Bronchial epithelial cell (primary cell): ENCODE measurements around the gene POT1. TPM values are rescaled to one million over a fixed set of nuclear protein-coding genes. Genes with fewer than 3 reads are reported as not detected.

Source experiments
- DNase-seq: peaks from one replicate; pipeline ENCODE4 v3.0.0-alpha.2; 2010; ENCODE audit warnings: low read depth
- FAIRE-seq: peaks from 2 replicates; lab custom pipeline; 2011; peaks lifted over from hg19 to GRCh38; lab: Jason Lieb, UNC
- H3K27me3 ChIP-seq: 2 replicates; pipeline ENCODE4 v1.5.1; 2011; ENCODE audit warnings: low read length; ENCODE audit not compliant: control insufficient read depth, insufficient read depth
- H3K36me3 ChIP-seq: 2 replicates; pipeline ENCODE4 v1.5.1; 2011; ENCODE audit warnings: low read length; ENCODE audit not compliant: control insufficient read depth, insufficient read depth
- H3K4me3 ChIP-seq: 2 replicates; pipeline ENCODE4 v1.5.1; 2011; ENCODE audit warnings: mild to moderate bottlenecking, low read depth, low read length, control low read depth
- total RNA-seq: library from RNA; depleted of rRNA; stranded (reverse); fragments of >200 nt; gene quantifications from 2 replicates; pipeline ENCODE4 v1.2.1, GENCODE V29; 2014
- TF ChIP-seq, protein P1 (sequence below): IDR thresholded peaks from 2 replicates; pipeline ENCODE4 v1.5.1; 2011; ENCODE audit warnings: mild to moderate bottlenecking, moderate library complexity, low read length, control low read depth, inconsistent platforms; ENCODE audit not compliant: insufficient read depth, severe bottlenecking

The POT1 gene
- total RNA-seq, 1 donor from 2014 or later, result 29.5 TPM

DNA sequence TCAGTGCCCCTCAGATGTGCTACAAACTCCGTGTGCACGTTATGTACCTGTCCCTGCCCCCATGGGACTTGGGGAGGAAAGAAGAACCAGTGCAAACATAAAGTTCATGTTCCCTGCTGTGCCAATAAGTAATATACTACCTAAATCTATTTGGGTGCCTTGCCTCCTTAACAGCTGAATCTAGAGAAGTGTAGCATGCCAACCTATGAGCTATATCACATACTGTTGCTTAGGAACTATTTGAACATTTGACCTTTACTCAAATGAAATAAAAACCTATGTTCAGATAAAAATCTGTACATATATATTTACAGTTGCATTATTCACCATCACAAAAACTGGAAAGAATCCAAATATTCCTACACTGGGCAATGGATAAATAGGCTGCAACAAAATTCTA is 9.8 kb downstream of the POT1 start:
- FAIRE-seq (no peak), DNase-seq (no peak)
- TF ChIP-seq, protein P1, sequence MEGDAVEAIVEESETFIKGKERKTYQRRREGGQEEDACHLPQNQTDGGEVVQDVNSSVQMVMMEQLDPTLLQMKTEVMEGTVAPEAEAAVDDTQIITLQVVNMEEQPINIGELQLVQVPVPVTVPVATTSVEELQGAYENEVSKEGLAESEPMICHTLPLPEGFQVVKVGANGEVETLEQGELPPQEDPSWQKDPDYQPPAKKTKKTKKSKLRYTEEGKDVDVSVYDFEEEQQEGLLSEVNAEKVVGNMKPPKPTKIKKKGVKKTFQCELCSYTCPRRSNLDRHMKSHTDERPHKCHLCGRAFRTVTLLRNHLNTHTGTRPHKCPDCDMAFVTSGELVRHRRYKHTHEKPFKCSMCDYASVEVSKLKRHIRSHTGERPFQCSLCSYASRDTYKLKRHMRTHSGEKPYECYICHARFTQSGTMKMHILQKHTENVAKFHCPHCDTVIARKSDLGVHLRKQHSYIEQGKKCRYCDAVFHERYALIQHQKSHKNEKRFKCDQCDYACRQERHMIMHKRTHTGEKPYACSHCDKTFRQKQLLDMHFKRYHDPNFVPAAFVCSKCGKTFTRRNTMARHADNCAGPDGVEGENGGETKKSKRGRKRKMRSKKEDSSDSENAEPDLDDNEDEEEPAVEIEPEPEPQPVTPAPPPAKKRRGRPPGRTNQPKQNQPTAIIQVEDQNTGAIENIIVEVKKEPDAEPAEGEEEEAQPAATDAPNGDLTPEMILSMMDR, result no peak
- H3K4me3 ChIP-seq, result no peak overlapping the region
- no peaks in the 10 kb centered on the region for H3K36me3 ChIP-seq
- no peaks in the 10 kb centered on the region for H3K27me3 ChIP-seq

- TF ChIP-seq, protein P1, result no peak
- Histone ChIP-seq H3K36me3 (no peaks in the 10 kb centered on the region), H3K27me3 (no peaks in the 10 kb centered on the region), H3K4me3 (no peak overlapping the region)
- no peak for FAIRE-seq
- DNase-seq, result no peak
These were observed 11.0 kb downstream of the POT1 start for GRCh38 chr7:124918662-124919061.

DNA sequence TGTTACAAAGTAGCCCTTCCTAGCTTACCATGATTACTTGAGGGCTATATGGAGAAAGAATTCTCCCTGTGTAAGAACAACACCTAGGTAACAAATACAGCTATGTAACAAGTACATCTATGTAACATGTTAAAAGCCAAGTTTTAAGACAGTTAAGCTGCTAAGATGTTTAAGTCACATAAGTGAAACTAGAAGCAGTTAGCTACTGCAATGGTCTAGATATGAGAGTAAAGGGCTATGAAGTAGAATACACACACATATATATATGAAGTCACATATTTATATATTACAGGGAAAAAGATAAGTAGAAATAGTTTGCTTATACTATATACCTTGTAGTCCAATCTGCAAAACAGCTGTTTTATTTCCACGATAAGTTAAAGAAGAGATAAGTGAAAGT is 14.4 kb downstream of the POT1 start:
- FAIRE-seq, result no peak

DNA sequence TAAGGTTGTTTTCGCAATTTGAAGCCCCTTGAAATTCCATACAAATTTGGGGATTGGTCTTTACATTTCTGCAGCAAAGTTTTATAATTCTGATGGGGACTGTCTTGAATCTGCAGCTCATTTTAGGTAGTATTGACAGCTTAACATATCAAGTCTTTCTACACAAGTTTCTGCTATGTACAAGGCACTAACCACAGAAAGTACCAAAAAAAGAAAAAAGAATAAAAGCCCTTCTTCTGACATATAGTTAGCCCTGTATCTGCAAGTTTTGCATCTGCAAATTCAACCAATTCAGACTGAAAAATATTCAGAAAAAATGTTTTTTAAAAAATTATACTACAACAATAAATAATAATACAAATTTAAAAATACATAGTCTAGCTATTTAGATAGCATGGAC is 15.3 kb downstream of the POT1 start:
- Histone ChIP-seq H3K4me3 (no peak overlapping the region), H3K36me3 (no peaks in the 10 kb centered on the region), H3K27me3 (no peaks in the 10 kb centered on the region)
- FAIRE-seq (no peak), DNase-seq (no peak)
- TF ChIP-seq, protein P1, result no peak

More for the DNA sequence above, 14.4 kb downstream of the POT1 start:
- TF ChIP-seq, protein P1, result no peak
- no peaks in the 10 kb centered on the region for H3K36me3 ChIP-seq
- H3K27me3 ChIP-seq, result no peaks in the 10 kb centered on the region
- no peak for DNase-seq
- H3K4me3 ChIP-seq, result no peak overlapping the region

DNA sequence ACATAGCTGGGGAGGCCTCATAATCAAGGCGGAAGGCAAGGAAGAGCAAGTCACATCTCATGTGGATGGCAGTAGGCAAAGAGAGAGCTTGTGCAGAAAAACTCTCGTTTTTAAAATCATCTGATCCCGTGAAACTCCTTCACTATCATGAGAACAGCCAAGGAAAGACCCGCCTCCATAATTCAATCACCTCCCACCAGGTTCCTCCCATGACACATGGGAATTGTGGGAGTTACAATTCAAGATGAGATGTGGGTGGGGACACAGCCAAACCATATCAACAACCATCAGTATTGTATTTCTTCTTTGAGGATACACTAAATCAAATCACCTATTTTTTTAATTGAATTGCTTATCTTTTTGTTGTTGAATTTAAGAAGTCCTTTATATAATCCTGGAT is 16.7 kb downstream of the POT1 start:
- DNase-seq (no peak), FAIRE-seq (no peak)
- no peak overlapping the region for H3K4me3 ChIP-seq
- H3K27me3 ChIP-seq, result no peaks in the 10 kb centered on the region
- TF ChIP-seq, protein P1, result no peak
- H3K36me3 ChIP-seq, result no peaks in the 10 kb centered on the region

- Histone ChIP-seq H3K36me3 (no peaks in the 10 kb centered on the region), H3K27me3 (no peaks in the 10 kb centered on the region), H3K4me3 (no peak overlapping the region)
- DNase-seq (no peak), FAIRE-seq (no peak)
- TF ChIP-seq, protein P1, result no peak
These were observed 19.8 kb downstream of the POT1 start for GRCh38 chr7:124909808-124910207.
